HG03066 (cell line): Measurements from ENCODE around the gene ZFP2.

Source experiments
- ATAC-seq: cut with Tn5 transposase; IDR thresholded peaks from one replicate; pipeline ENCODE4 v1.9.1; 2021; ENCODE audit warnings: low read depth; ENCODE audit not compliant: unreplicated experiment

The ZFP2 gene

GRCh38 chr5:178965465-178966055, 69.8 kb downstream of the ZFP2 start:
- no peak for ATAC-seq

GRCh38 chr5:178981381-178981780, 85.7 kb downstream of the ZFP2 start:
- no peak for ATAC-seq
